ENCODE measurements around the gene MYO9B. TPM values are rescaled to one million over a fixed set of nuclear protein-coding genes. Genes with fewer than 3 reads are reported as not detected.

MYO9B gene
- total RNA-seq, 1 experiment from 2014 or later = 79.4 TPM

GRCh38 chr19:17112700-17113099, 37.1 kb downstream of the MYO9B start:
- Histone ChIP-seq H3K4me1 (ENCODE audit: control insufficient read depth, insufficient read depth, low read length) (peaks cover 8% of the 10 kb centered on the region), H3K4me3 (ENCODE audit: low read depth in 2 of 2, low read length in 2 of 2) (no peak overlapping the region), H3K36me3 (ENCODE audit: control insufficient read depth, insufficient read depth, low read length) (no peaks in the 10 kb centered on the region), H3K27ac (ENCODE audit: low read length) (no peak overlapping the region), H3K27me3 (ENCODE audit: control insufficient read depth, insufficient read depth, low read length) (no peaks in the 10 kb centered on the region), H3K9me3 (ENCODE audit: control insufficient read depth, insufficient read depth, low read depth, low read length) (no peaks in the 10 kb centered on the region)
- ATAC-seq (no peak), DNase-seq (ENCODE audit: low read depth, low spot score) (no peak)
- ChIA-PET POLR2A (no interaction called here), CTCF (no interaction called here)
- TF ChIP-seq, protein P1, sequence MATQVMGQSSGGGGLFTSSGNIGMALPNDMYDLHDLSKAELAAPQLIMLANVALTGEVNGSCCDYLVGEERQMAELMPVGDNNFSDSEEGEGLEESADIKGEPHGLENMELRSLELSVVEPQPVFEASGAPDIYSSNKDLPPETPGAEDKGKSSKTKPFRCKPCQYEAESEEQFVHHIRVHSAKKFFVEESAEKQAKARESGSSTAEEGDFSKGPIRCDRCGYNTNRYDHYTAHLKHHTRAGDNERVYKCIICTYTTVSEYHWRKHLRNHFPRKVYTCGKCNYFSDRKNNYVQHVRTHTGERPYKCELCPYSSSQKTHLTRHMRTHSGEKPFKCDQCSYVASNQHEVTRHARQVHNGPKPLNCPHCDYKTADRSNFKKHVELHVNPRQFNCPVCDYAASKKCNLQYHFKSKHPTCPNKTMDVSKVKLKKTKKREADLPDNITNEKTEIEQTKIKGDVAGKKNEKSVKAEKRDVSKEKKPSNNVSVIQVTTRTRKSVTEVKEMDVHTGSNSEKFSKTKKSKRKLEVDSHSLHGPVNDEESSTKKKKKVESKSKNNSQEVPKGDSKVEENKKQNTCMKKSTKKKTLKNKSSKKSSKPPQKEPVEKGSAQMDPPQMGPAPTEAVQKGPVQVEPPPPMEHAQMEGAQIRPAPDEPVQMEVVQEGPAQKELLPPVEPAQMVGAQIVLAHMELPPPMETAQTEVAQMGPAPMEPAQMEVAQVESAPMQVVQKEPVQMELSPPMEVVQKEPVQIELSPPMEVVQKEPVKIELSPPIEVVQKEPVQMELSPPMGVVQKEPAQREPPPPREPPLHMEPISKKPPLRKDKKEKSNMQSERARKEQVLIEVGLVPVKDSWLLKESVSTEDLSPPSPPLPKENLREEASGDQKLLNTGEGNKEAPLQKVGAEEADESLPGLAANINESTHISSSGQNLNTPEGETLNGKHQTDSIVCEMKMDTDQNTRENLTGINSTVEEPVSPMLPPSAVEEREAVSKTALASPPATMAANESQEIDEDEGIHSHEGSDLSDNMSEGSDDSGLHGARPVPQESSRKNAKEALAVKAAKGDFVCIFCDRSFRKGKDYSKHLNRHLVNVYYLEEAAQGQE (IDR thresholded peaks at IDR 0.05; ENCODE audit: insufficient read depth in 1 of 2, low read depth in 2 of 2, low read length in 1 of 2) = no peak
- TF ChIP-seq TCF7L2 (IDR thresholded peaks at IDR 0.05; ENCODE audit: low read depth, low read length) (no peak), SIN3A (IDR thresholded peaks at IDR 0.05; ENCODE audit: borderline replicate concordance, insufficient read depth, low read depth, low read length) (no peak), POLR2AphosphoS5 (IDR thresholded peaks at IDR 0.05; ENCODE audit: low read depth, low read length) (no peak)
- TF ChIP-seq, protein P2, sequence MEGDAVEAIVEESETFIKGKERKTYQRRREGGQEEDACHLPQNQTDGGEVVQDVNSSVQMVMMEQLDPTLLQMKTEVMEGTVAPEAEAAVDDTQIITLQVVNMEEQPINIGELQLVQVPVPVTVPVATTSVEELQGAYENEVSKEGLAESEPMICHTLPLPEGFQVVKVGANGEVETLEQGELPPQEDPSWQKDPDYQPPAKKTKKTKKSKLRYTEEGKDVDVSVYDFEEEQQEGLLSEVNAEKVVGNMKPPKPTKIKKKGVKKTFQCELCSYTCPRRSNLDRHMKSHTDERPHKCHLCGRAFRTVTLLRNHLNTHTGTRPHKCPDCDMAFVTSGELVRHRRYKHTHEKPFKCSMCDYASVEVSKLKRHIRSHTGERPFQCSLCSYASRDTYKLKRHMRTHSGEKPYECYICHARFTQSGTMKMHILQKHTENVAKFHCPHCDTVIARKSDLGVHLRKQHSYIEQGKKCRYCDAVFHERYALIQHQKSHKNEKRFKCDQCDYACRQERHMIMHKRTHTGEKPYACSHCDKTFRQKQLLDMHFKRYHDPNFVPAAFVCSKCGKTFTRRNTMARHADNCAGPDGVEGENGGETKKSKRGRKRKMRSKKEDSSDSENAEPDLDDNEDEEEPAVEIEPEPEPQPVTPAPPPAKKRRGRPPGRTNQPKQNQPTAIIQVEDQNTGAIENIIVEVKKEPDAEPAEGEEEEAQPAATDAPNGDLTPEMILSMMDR (IDR thresholded peaks at IDR 0.05) = no peak
- in situ Hi-C loops (cut with HindIII; ENCODE audit: low pct_unique_long_range_greater_than_20kb, low sequenced_read_pairs) (no loop called here), intact Hi-C loops (cut with micrococcal nuclease; ENCODE audit: unreplicated experiment) (no loop called here)
- no TSS peak for BruUV-seq (replicated peaks)

GRCh38 chr19:17113127-17113785, 37.7 kb downstream of the MYO9B start:
- ATAC-seq (no peak), DNase-seq (ENCODE audit: low read depth, low spot score) (no peak)
- Histone ChIP-seq H3K4me3 (ENCODE audit: low read depth in 2 of 2, low read length in 2 of 2) (no peak overlapping the region), H3K27ac (ENCODE audit: low read length) (no peak overlapping the region), H3K27me3 (ENCODE audit: control insufficient read depth, insufficient read depth, low read length) (no peaks in the 10 kb centered on the region), H3K36me3 (ENCODE audit: control insufficient read depth, insufficient read depth, low read length) (no peaks in the 10 kb centered on the region), H3K9me3 (ENCODE audit: control insufficient read depth, insufficient read depth, low read depth, low read length) (no peaks in the 10 kb centered on the region), H3K4me1 (ENCODE audit: control insufficient read depth, insufficient read depth, low read length) (peaks cover 3% of the 10 kb centered on the region)
- in situ Hi-C loops (cut with HindIII; ENCODE audit: low pct_unique_long_range_greater_than_20kb, low sequenced_read_pairs) = no loop called here
- CTCF ChIA-PET = no interaction called here
- POLR2A ChIA-PET = no interaction called here
- TF ChIP-seq TCF7L2 (IDR thresholded peaks at IDR 0.05; ENCODE audit: low read depth, low read length) = no peak
- TF ChIP-seq, protein P1 (IDR thresholded peaks at IDR 0.05; ENCODE audit: insufficient read depth in 1 of 2, low read depth in 2 of 2, low read length in 1 of 2) = no peak
- TF ChIP-seq POLR2AphosphoS5 (IDR thresholded peaks at IDR 0.05; ENCODE audit: low read depth, low read length) = no peak
- TF ChIP-seq, protein P2 (IDR thresholded peaks at IDR 0.05) = no peak
- TF ChIP-seq SIN3A (IDR thresholded peaks at IDR 0.05; ENCODE audit: borderline replicate concordance, insufficient read depth, low read depth, low read length) = no peak
- no TSS peak for BruUV-seq (replicated peaks)
- intact Hi-C loops (cut with micrococcal nuclease; ENCODE audit: unreplicated experiment) = no loop called here

Measured in Panc1 (cell line).